CD4-positive, alpha-beta memory T cell (primary cell): Measurements from ENCODE around the gene BCL2L11. TPM values are rescaled to one million over a fixed set of nuclear protein-coding genes. Genes with fewer than 3 reads are reported as not detected.

Experiments
- CTCF ChIA-PET: fragments of 350-600 bp; sonication (Branson Sonifier 250); formaldehyde crosslinking; loops from one replicate; lab custom pipeline; 2021; ENCODE audit warnings: inconsistent platforms; ENCODE audit not compliant: partially characterized antibody; lab: Charles Lee
- POLR2A ChIA-PET: fragments of 350-600 bp; sonication (Branson Sonifier 250); formaldehyde crosslinking; loops from one replicate; lab custom pipeline; 2021; ENCODE audit not compliant: partially characterized antibody; lab: Charles Lee
- DNase-seq, 5 donors: peaks; one replicate each; pipeline versions ENCODE4 v3.0.0 to v3.0.0-alpha.2; 2020 to 2022; ENCODE audit warnings: mixed read lengths in 1 of 5
- H3K27ac ChIP-seq: one replicate; pipeline ENCODE4 v1.7.0; 2013; ENCODE audit warnings: low read depth, low read length
- H3K27me3 ChIP-seq: 2 replicates; pipeline ENCODE4 v1.7.0; 2013; ENCODE audit warnings: mild to moderate bottlenecking, low read length, moderate library complexity; ENCODE audit not compliant: insufficient read depth
- H3K36me3 ChIP-seq: 2 replicates; pipeline ENCODE4 v1.7.0; 2013; ENCODE audit warnings: mild to moderate bottlenecking, low read length, moderate library complexity; ENCODE audit not compliant: insufficient read depth
- H3K4me1 ChIP-seq: 2 replicates; pipeline ENCODE4 v1.7.0; 2013; ENCODE audit warnings: mild to moderate bottlenecking, low read length, moderate library complexity; ENCODE audit not compliant: insufficient read depth
- H3K4me3 ChIP-seq, 2 donors: one replicate each; pipeline ENCODE4 v1.7.0; 2013; ENCODE audit warnings: low read length in 2 of 2, mild to moderate bottlenecking in 1 of 2
- H3K9me3 ChIP-seq, 2 donors: one replicate each; pipeline ENCODE4 v1.7.0; 2013; ENCODE audit warnings: low read length in 2 of 2, control low read depth in 1 of 2; ENCODE audit not compliant: control insufficient read depth in 1 of 2
- H3K27ac Mint-ChIP-seq, 7 donors: one replicate each; pipeline ENCODE4 v1.8.0; 2020 to 2021; ENCODE audit warnings: mixed read lengths in 7 of 7, mild to moderate bottlenecking in 6 of 7, inconsistent platforms in 3 of 7, moderate library complexity in 3 of 7
- H3K27me3 Mint-ChIP-seq, 2 donors: one replicate each; pipeline ENCODE4 v1.8.0; 2020 to 2021; ENCODE audit warnings: mixed read lengths in 2 of 2
- H3K36me3 Mint-ChIP-seq, 2 donors: one replicate each; pipeline ENCODE4 v1.8.0; 2020 to 2021; ENCODE audit warnings: mixed read lengths in 2 of 2, inconsistent platforms in 1 of 2, mild to moderate bottlenecking in 1 of 2
- H3K4me1 Mint-ChIP-seq, 4 donors: one replicate each; pipeline ENCODE4 v1.8.0; 2020 to 2021; ENCODE audit warnings: mixed read lengths in 4 of 4, mild to moderate bottlenecking in 1 of 4
- H3K4me3 Mint-ChIP-seq, 8 donors: one replicate each; pipeline ENCODE4 v1.8.0; 2020 to 2021; ENCODE audit warnings: mixed read lengths in 8 of 8, mild to moderate bottlenecking in 7 of 8, moderate library complexity in 6 of 8, inconsistent platforms in 3 of 8
- H3K9me3 Mint-ChIP-seq, 8 donors: one replicate each; pipeline ENCODE4 v1.8.0; 2020 to 2021; ENCODE audit warnings: mixed read lengths in 8 of 8, mild to moderate bottlenecking in 5 of 8, inconsistent platforms in 3 of 8, moderate library complexity in 1 of 8
- intact Hi-C: fragments of 100-400 bp; cut with micrococcal nuclease; formaldehyde crosslinking; loops from one replicate; pipeline ENCODE4 v1.15.1; 2023
- polyA plus RNA-seq, 2 donors: library from polyadenylated mRNA; unstranded; fragments of 300-500 nt; fragmentation: Illumina TruSeq; gene quantifications; one replicate each; pipeline ENCODE4 v1.2.3, GENCODE V29; 2021
- total RNA-seq, 2 experiments: library from RNA; stranded (reverse); gene quantifications; one replicate each; pipeline ENCODE4 v1.2.3, GENCODE V29; 2021

Gene BCL2L11
- total and polyA plus RNA-seq, 4 experiments from 2014 or later = 4.7 to 34.1 (median 24.6) TPM

- Mint-ChIP-seq H3K4me1 (peaks cover 0 to 7% (median 4%) of the 10 kb centered on the region in 4 donors), H3K4me3 (no peak overlapping the region), H3K27me3 (no peaks in the 10 kb centered on the region), H3K36me3 (peaks cover 41 to 48% of the 10 kb centered on the region in 2 donors), H3K9me3 (no peaks in the 10 kb centered on the region), H3K27ac (no peak overlapping the region)
- ChIA-PET CTCF (no interaction called here), POLR2A (no interaction called here)
- DNase-seq = no peak
- intact Hi-C loops = no loop called here
- no peaks in the 10 kb centered on the region for H3K9me3 ChIP-seq
- H3K27me3 ChIP-seq = no peaks in the 10 kb centered on the region
- no peak overlapping the region for H3K27ac ChIP-seq
- no peak overlapping the region for H3K4me3 ChIP-seq
- H3K4me1 ChIP-seq = no peaks in the 10 kb centered on the region
- H3K36me3 ChIP-seq = peaks cover 12% of the 10 kb centered on the region
Observed at GRCh38 chr2:111149882-111150455, 29.3 kb downstream of the BCL2L11 start.

GRCh38 chr2:111154758-111155157 is 34.0 kb downstream of the BCL2L11 start:
- no peak overlapping the region for H3K4me3 Mint-ChIP-seq
- intact Hi-C loops = no loop called here

GRCh38 chr2:111155610-111156009 is 34.9 kb downstream of the BCL2L11 start:
- H3K27me3 ChIP-seq = no peaks in the 10 kb centered on the region
- peaks cover 45 to 55% of the 10 kb centered on the region in 2 donors for H3K36me3 Mint-ChIP-seq
- no peaks in the 10 kb centered on the region for H3K4me1 ChIP-seq
- intact Hi-C loops = no loop called here
- peaks cover 5 to 11% (median 9%) of the 10 kb centered on the region in 4 donors for H3K4me1 Mint-ChIP-seq
- no peaks in the 10 kb centered on the region for H3K9me3 ChIP-seq
- POLR2A ChIA-PET = no interaction called here
- DNase-seq = no peak
- CTCF ChIA-PET = interaction anchor here (1.7 kb wide), 1 partner anchor 13 kb away, joined by 4 read pairs; no protein-coding TSS in a partner anchor
- no peak overlapping the region for H3K27ac ChIP-seq
- peaks cover 0 to 1% (median 0%) of the 10 kb centered on the region in 8 donors for H3K9me3 Mint-ChIP-seq
- H3K4me3 ChIP-seq = no peak overlapping the region
- H3K4me3 Mint-ChIP-seq = no peak overlapping the region
- H3K27ac Mint-ChIP-seq = peak overlapping the region in 1 of 7 donors; percentile 42
- H3K36me3 ChIP-seq = peaks cover 23% of the 10 kb centered on the region
- no peaks in the 10 kb centered on the region for H3K27me3 Mint-ChIP-seq

More at GRCh38 chr2:111154758-111155157, 34.0 kb downstream of the BCL2L11 start:
- H3K4me1 Mint-ChIP-seq = peaks cover 4 to 7% (median 4%) of the 10 kb centered on the region in 4 donors
- peaks cover 51 to 57% of the 10 kb centered on the region in 2 donors for H3K36me3 Mint-ChIP-seq
- Histone ChIP-seq H3K27me3 (no peaks in the 10 kb centered on the region), H3K4me3 (no peak overlapping the region), H3K36me3 (peaks cover 23% of the 10 kb centered on the region), H3K9me3 (no peaks in the 10 kb centered on the region), H3K27ac (no peak overlapping the region), H3K4me1 (no peaks in the 10 kb centered on the region)
- H3K9me3 Mint-ChIP-seq = peaks cover 0 to 1% (median 0%) of the 10 kb centered on the region in 8 donors
- CTCF ChIA-PET = no interaction called here
- DNase-seq = no peak
- peak overlapping the region in 1 of 7 donors; percentile 63 for H3K27ac Mint-ChIP-seq
- no peaks in the 10 kb centered on the region for H3K27me3 Mint-ChIP-seq
- POLR2A ChIA-PET = no interaction called here

DNA sequence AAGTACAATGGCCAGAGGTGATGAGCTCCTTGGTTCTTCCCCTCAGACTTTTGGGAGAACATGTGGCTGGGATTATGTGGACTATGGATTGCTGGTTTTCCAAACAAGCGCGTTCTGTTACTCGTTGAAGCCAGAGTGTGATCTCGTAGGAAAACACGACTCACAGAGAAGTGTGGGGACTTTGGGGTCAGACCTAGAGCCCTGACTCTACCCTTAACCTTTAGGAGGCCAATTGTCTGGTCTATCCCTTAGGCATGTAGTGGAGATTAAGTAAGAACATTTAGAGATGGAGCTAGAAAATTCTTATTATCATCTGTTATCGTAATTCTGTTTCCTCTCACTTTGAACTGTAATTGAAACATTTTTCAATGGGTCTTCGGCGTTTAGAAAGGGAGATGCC is 35.8 kb downstream of the BCL2L11 start:
- ChIA-PET CTCF (interaction anchor here (1.7 kb wide), 1 partner anchor 12 kb away, joined by 4 read pairs; no protein-coding TSS in a partner anchor), POLR2A (no interaction called here)
- Mint-ChIP-seq H3K27me3 (no peaks in the 10 kb centered on the region), H3K36me3 (peaks cover 42 to 53% of the 10 kb centered on the region in 2 donors), H3K27ac (peak overlapping the region in 1 of 7 donors; percentile 16), H3K4me3 (no peak overlapping the region), H3K9me3 (peaks cover 0 to 1% (median 0%) of the 10 kb centered on the region in 8 donors), H3K4me1 (peaks cover 5 to 13% (median 11%) of the 10 kb centered on the region in 4 donors)
- Histone ChIP-seq H3K27me3 (no peaks in the 10 kb centered on the region), H3K27ac (no peak overlapping the region), H3K36me3 (peaks cover 23% of the 10 kb centered on the region), H3K9me3 (no peaks in the 10 kb centered on the region), H3K4me1 (no peaks in the 10 kb centered on the region), H3K4me3 (no peak overlapping the region)
- no peak for DNase-seq
- intact Hi-C loops = no loop called here

DNA sequence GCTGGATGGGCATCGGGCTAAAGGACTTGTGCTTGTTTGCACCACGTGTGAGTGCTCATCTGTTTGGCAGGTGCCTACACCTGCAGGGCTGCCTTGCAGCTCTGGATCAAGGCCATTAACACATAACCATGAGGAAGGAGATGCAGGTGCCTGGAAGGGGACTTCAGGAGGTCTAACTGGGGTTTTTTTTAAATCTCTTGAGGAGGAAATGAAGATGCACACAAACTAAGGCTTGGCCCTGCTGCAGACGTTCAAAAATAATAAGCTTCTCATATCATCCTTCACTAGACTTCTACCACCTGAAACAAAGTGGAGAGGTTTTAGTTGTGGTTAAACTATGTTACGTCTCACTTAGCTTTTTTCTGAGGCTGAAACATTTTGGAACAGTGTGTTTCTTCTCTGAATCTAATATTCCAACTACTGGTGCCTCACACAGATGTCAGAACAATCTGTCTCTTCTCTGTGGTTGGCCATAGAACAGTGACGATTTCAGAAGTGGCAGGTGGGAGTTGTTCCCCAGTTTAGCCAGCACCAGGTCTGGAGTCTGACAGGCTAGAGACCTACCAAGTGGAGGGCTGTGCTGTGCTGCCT is 36.5 kb downstream of the BCL2L11 start:
- intact Hi-C loops = no loop called here
- peaks cover 5 to 17% (median 14%) of the 10 kb centered on the region in 4 donors for H3K4me1 Mint-ChIP-seq
- H3K36me3 ChIP-seq = peaks cover 16% of the 10 kb centered on the region
- ChIA-PET POLR2A (no interaction called here), CTCF (interaction anchor here (1.7 kb wide), 1 partner anchor 11 kb away, joined by 4 read pairs; no protein-coding TSS in a partner anchor)
- H3K4me3 Mint-ChIP-seq = no peak overlapping the region
- peaks cover 38 to 50% of the 10 kb centered on the region in 2 donors for H3K36me3 Mint-ChIP-seq
- H3K9me3 ChIP-seq = no peaks in the 10 kb centered on the region
- no peak overlapping the region for H3K27ac ChIP-seq
- peaks cover 3% of the 10 kb centered on the region for H3K4me1 ChIP-seq
- no peak for DNase-seq
- peaks cover 0 to 1% (median 0%) of the 10 kb centered on the region in 8 donors for H3K9me3 Mint-ChIP-seq
- no peaks in the 10 kb centered on the region for H3K27me3 Mint-ChIP-seq
- peak overlapping the region in 1 of 7 donors; percentile 16 for H3K27ac Mint-ChIP-seq
- no peak overlapping the region for H3K4me3 ChIP-seq
- no peaks in the 10 kb centered on the region for H3K27me3 ChIP-seq

DNA sequence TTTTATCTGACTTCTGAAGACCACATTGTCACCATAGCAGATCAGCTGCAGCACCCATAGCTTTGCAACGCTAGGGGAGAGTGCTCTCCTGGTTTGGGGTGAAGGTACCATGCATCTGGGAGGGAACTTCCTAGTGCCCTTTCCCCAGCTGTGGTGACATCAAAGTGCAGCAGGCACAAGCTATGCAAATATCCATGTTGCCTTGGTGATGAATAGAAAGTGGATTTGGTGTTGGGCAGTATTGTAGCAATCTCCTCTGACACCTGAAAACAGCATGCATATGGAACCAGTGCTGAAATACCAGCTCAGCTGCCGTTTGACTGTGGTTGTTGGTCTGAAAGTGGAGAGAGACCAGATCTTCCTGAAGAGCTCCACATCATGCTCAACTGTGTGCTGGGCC is 37.1 kb downstream of the BCL2L11 start:
- Mint-ChIP-seq H3K9me3 (peaks cover 0 to 1% (median 0%) of the 10 kb centered on the region in 8 donors), H3K4me3 (no peak overlapping the region), H3K27me3 (no peaks in the 10 kb centered on the region), H3K36me3 (peaks cover 35 to 45% of the 10 kb centered on the region in 2 donors), H3K27ac (no peak overlapping the region), H3K4me1 (peaks cover 11 to 23% (median 19%) of the 10 kb centered on the region in 4 donors)
- no peaks in the 10 kb centered on the region for H3K27me3 ChIP-seq
- POLR2A ChIA-PET = no interaction called here
- H3K36me3 ChIP-seq = peaks cover 10% of the 10 kb centered on the region
- DNase-seq = no peak
- no peak overlapping the region for H3K27ac ChIP-seq
- intact Hi-C loops = no loop called here
- CTCF ChIA-PET = no interaction called here
- no peak overlapping the region for H3K4me3 ChIP-seq
- H3K9me3 ChIP-seq = no peaks in the 10 kb centered on the region
- peaks cover 9% of the 10 kb centered on the region for H3K4me1 ChIP-seq

DNA sequence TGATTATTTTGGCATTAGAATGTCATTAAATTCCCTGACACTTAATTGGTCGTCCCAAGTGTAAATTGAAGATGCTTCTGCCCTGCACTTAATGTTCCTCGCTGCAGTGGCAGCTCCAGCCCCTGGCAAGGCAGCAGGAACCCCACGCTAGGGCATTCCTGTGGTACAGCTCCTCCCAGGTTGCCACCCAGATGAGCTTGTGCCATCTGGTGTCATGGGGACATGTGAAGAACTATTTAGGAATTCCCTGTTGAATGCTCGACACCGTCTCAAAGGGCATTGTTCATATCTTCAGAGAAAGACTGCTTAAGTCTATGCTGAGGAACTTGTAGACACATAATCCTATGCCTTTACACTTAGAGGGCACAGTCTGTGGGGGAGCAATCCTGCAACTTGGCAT is 38.9 kb downstream of the BCL2L11 start:
- Mint-ChIP-seq H3K27ac (no peak overlapping the region), H3K4me3 (no peak overlapping the region), H3K9me3 (peaks cover 0 to 1% (median 0%) of the 10 kb centered on the region in 8 donors), H3K4me1 (peaks cover 14 to 30% (median 24%) of the 10 kb centered on the region in 4 donors), H3K27me3 (no peaks in the 10 kb centered on the region), H3K36me3 (peaks cover 34 to 40% of the 10 kb centered on the region in 2 donors)
- CTCF ChIA-PET = no interaction called here
- Histone ChIP-seq H3K27ac (no peak overlapping the region), H3K4me1 (peaks cover 13% of the 10 kb centered on the region), H3K4me3 (no peak overlapping the region), H3K9me3 (no peaks in the 10 kb centered on the region), H3K27me3 (no peaks in the 10 kb centered on the region), H3K36me3 (peaks cover 10% of the 10 kb centered on the region)
- DNase-seq = no peak
- intact Hi-C loops = no loop called here
- POLR2A ChIA-PET = no interaction called here
